ENCODE data around the gene MAPKBP1. TPM values are rescaled to one million over a fixed set of nuclear protein-coding genes. Genes with fewer than 3 reads are reported as not detected.

MAPKBP1 gene
- total RNA-seq, 2 experiments from 2014 or later, result 16.6 to 17.2 TPM

DNA sequence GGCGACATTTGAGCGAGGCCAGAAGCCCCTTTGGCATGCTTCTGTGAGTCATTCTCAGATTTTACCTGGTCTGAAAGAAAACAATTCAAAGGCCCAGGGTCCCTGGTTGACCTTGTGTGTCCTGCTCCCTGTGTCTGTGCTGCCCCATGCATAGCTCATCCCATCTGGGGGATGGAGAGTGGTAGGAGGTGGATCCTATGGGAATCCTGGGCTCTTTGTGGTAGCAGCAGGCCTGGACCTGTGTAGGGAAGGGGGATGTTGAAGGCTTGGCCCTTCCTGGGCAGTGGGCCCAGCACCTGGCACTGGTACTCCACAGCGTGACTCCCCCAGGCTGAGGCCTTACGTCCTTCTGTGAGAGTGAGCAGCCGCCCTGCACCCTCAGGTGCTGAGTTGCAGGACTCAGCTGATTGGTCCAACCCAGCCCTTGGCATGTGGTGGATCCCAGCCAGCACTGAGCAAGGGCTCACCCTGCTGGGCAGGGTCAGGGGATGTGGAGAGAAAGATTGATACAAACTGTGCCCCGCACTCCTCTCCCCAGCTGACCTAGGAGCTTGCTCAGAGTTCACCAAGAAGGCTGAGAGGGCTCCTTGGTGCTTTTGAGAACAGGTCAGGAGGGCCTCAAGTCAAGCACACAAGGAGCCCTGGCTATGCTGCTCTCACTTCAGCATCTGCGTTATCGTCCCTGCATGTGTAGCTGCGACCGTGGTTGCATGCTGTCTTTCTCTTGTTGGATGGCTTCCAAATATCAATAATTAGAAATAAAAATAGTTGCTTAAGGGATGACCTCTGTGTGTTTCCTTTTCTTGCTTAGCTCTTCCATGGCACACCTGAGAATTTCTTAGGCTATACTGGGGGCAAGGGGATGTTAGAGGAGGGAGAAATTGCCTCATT is 32.3 kb downstream of the MAPKBP1 start:
- ChIA-PET POLR2A (no interaction called here), CTCF (interaction anchor here (15.8 kb wide), 1 partner anchor 31 kb away, joined by 337 read pairs; the partner anchor contains the start of gene MAPKBP1)
- intact Hi-C loops (cut with micrococcal nuclease), result no loop called here
- Mint-ChIP-seq H3K27me3 (no peaks in the 10 kb centered on the region), H3K27ac (no peak overlapping the region), H3K9me3 (no peaks in the 10 kb centered on the region), H3K36me3 (ENCODE audit: low read depth) (no peaks in the 10 kb centered on the region), H3K4me1 (ENCODE audit: low read depth) (peaks cover 25% of the 10 kb centered on the region), H3K4me3 (no peak overlapping the region)
- DNase-seq (no peak), ATAC-seq (peak; percentile 34)
- TF ChIP-seq, protein P1, sequence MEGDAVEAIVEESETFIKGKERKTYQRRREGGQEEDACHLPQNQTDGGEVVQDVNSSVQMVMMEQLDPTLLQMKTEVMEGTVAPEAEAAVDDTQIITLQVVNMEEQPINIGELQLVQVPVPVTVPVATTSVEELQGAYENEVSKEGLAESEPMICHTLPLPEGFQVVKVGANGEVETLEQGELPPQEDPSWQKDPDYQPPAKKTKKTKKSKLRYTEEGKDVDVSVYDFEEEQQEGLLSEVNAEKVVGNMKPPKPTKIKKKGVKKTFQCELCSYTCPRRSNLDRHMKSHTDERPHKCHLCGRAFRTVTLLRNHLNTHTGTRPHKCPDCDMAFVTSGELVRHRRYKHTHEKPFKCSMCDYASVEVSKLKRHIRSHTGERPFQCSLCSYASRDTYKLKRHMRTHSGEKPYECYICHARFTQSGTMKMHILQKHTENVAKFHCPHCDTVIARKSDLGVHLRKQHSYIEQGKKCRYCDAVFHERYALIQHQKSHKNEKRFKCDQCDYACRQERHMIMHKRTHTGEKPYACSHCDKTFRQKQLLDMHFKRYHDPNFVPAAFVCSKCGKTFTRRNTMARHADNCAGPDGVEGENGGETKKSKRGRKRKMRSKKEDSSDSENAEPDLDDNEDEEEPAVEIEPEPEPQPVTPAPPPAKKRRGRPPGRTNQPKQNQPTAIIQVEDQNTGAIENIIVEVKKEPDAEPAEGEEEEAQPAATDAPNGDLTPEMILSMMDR (IDR thresholded peaks at IDR 0.05), result no peak

DNA sequence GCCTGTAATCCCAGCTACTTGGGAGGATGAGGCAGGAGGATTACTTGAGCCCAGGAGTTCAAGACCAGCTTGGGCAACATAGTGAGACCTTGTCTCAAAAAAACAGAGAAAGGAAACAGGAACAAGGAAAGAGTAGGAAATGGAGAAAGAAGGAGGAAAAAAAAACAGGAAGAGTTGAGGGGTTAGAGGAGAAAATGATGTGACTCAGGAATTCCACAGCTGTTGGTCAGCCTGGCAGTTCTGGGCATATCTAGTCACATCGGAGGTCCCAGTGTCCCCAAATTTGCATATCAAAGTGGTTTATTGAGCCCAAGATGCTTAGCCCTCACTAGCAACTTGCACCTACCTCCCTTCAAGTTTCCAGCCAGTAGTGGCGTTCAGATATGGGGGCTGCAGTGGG is 34.8 kb downstream of the MAPKBP1 start:
- no peaks in the 10 kb centered on the region for H3K27me3 Mint-ChIP-seq
- peaks cover 4% of the 10 kb centered on the region for H3K36me3 Mint-ChIP-seq (ENCODE audit: low read depth)
- H3K9me3 Mint-ChIP-seq, result no peaks in the 10 kb centered on the region
- ATAC-seq (no peak), DNase-seq (no peak)
- H3K4me1 Mint-ChIP-seq (ENCODE audit: low read depth), result peaks cover 25% of the 10 kb centered on the region
- ChIA-PET CTCF (interaction anchor here (0.7 to 15.8 kb wide), 4 partner anchors 33 to 343 kb away, joined by 3 to 337 read pairs (median 7); partner anchors contain the start of gene MAPKBP1), POLR2A (no interaction called here)
- peak overlapping the region; percentile 11 for H3K27ac Mint-ChIP-seq
- H3K4me3 Mint-ChIP-seq, result no peak overlapping the region
- intact Hi-C loops (cut with micrococcal nuclease), result no loop called here
- TF ChIP-seq, protein P1 (IDR thresholded peaks at IDR 0.05), result no peak

DNA sequence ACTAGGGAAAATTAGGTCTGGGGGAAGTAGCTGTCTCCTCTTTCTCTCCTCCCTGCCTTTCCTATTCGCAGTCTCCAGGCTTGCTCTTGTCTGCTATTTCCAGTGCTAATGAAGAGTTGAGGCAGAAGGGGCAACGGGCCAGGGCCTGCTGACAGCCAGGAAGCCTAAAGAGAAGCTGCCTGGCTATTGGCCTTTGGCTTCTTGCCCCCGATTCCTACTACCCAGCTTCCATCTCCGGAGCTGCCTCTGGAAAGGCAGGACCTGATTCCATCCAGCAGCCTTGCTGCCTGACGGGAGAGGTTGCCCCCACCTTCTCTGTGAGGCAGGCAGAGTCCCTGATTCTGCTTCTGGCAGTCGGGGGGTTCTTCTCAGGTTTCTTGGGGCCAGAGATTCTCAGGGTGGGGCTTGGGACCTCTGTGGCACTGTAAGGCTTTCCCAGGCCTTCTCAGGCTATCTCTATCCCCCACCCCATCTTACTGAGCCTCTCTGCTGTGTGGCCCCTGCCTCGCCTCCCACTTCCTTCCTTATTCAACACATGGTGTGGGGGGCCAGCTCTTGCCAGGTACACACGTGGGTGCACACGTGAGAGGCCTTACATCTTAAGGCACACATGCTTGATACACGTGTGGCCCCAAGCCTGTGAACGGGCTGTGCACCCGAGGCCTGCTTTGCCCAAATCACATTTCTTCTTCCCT is 35.4 kb downstream of the MAPKBP1 start:
- H3K27me3 Mint-ChIP-seq, result no peaks in the 10 kb centered on the region
- H3K9me3 Mint-ChIP-seq, result no peaks in the 10 kb centered on the region
- ATAC-seq (no peak), DNase-seq (no peak)
- intact Hi-C loops (cut with micrococcal nuclease), result no loop called here
- ChIA-PET POLR2A (interaction anchor here (3.8 kb wide), 1 partner anchor 36 kb away, joined by 29 read pairs; the partner anchor contains the start of gene MAPKBP1), CTCF (interaction anchor here (0.7 to 15.8 kb wide), 8 partner anchors 12 to 344 kb away, joined by 3 to 337 read pairs (median 12); partner anchors contain the start of gene MAPKBP1)
- peaks cover 22% of the 10 kb centered on the region for H3K4me1 Mint-ChIP-seq (ENCODE audit: low read depth)
- H3K36me3 Mint-ChIP-seq (ENCODE audit: low read depth), result peaks cover 4% of the 10 kb centered on the region
- H3K27ac Mint-ChIP-seq, result peak overlapping the region; percentile 19
- no peak overlapping the region for H3K4me3 Mint-ChIP-seq
- TF ChIP-seq, protein P1 (IDR thresholded peaks at IDR 0.05), result no peak

DNA sequence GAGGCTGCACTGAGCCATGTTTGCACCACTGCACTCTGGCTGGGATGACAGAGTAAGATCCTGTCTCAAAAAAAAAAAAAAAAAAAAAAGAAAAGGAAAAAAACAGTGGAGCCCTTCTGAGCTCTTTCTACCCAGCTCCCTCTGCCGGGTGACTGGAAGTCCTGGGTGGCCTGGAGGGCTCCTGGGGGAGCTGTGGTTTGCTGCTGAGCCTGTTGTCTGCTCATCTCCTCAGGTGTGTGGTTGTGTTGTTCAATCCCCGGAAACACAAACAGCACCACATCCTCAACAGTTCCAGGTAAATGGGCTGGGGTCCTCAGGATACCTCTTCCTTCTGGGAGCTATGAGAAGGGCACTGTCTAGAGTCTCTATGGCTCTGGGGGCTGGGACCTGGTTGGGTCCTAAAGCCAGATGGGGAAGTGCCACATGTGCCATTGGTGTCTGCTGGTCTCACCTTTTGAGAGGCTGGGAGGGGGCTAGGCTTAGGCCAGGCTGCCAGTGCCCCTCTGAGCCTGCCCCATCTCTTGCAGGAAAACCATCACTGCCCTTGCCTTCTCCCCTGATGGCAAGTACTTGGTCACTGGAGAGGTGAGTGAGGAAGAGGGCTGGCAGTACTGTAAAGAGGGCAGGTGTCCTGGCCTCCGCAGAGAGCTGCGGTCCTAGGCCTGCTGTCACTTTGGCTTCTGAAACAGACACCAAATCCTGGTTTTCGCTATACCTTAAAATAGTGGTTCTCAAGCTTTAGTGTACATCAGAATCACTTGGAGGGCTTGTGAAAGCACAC is 36.6 kb downstream of the MAPKBP1 start:
- DNase-seq, result no peak
- peak; percentile 7 for ATAC-seq
- intact Hi-C loops (cut with micrococcal nuclease), result loop anchor here (1.0 kb wide), 1 partner anchor 39 kb away; no protein-coding TSS in a partner anchor
- Mint-ChIP-seq H3K36me3 (ENCODE audit: low read depth) (peaks cover 4% of the 10 kb centered on the region), H3K9me3 (no peaks in the 10 kb centered on the region), H3K4me1 (ENCODE audit: low read depth) (peaks cover 18% of the 10 kb centered on the region), H3K4me3 (no peak overlapping the region), H3K27ac (no peak overlapping the region), H3K27me3 (no peaks in the 10 kb centered on the region)
- TF ChIP-seq, protein P1 (IDR thresholded peaks at IDR 0.05), result no peak
- POLR2A ChIA-PET, result interaction anchor here (0.7 to 3.8 kb wide), 5 partner anchors 10 to 253 kb away, joined by 3 to 29 read pairs (median 3); partner anchors contain the start of gene MAPKBP1
- CTCF ChIA-PET, result interaction anchor here (0.7 to 15.8 kb wide), 39 partner anchors 9 to 395 kb away, joined by 3 to 337 read pairs (median 5); partner anchors contain the start of genes MAPKBP1, SPTBN5 and TYRO3
